CD4-positive, alpha-beta T cell treated with Interleukin-21 for 1 hour (primary cell): ENCODE results near the gene EIF4EBP2.

ENCODE experiments used
- DNase-seq: peaks from one replicate; pipeline ENCODE4 v3.0.0-alpha.2; 2020

EIF4EBP2 gene

GRCh38 chr10:70462349-70462984 lies 58.5 kb downstream of the EIF4EBP2 start:
- DNase-seq, result no peak

- no peak for DNase-seq
Measured at GRCh38 chr10:70465278-70465677, 61.3 kb downstream of the EIF4EBP2 start.

GRCh38 chr10:70465832-70466231 lies 61.9 kb downstream of the EIF4EBP2 start:
- no peak for DNase-seq

- DNase-seq, result no peak
Measured at GRCh38 chr10:70466951-70467350, 63.0 kb downstream of the EIF4EBP2 start.

- no peak for DNase-seq
Measured at GRCh38 chr10:70472799-70473454, 69.0 kb downstream of the EIF4EBP2 start.

- DNase-seq, result no peak
Measured at GRCh38 chr10:70474780-70475179, 70.8 kb downstream of the EIF4EBP2 start.

GRCh38 chr10:70475661-70476060 lies 71.7 kb downstream of the EIF4EBP2 start:
- DNase-seq, result no peak

- DNase-seq, result no peak
Measured at GRCh38 chr10:70476249-70477035, 72.5 kb downstream of the EIF4EBP2 start.

- DNase-seq, result peak; percentile 81
Measured at GRCh38 chr10:70477661-70478162, 73.8 kb downstream of the EIF4EBP2 start.
